Endothelial cell of hepatic sinusoid (primary cell): ENCODE results near the gene MEAF6.
"Not testable (repeated sequence)": the region's sequence is repeated elsewhere in the genome, so short reads cannot be mapped to it uniquely, and the experiment has no call there.

ENCODE experiments used
- in situ Hi-C: cut with HindIII; loops from 2 replicates; pipeline ENCODE4 v1.10.0; 2017; ENCODE audit warnings: low sequenced_read_pairs

Gene MEAF6

DNA sequence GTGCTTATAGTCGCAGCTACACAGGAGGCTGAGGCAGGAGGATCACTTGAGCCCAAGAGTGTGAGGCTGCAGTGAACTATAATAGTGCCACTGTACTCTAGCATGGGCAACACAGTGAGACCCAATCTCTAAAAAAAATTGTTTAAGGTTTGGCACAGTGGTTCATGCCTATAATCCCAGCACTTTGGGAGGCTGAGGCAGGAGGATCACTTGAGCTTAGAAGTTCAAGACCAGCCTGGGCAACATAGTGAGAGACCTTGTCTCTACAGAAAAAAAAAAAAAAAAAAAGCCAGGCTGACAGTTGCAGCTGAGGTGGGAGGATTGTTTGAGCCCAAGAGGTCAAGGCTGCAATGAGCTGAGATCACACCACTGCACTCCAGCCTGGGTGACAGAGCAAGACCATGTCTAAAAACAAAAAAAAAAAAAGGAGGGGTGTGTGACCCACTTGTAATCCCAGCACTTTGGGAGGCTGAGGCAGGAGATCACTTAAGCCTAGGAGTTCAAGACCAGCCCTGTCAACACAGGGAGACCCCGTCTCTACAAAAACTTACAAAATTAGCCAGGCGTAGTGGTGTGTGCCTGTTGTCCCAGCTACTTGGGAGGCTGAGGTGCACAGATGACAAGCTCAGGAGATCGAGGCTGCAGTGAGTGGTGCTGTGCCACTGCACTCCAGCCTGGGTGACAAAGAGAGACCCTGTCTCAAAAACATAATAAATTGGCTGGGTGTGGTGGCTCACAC is 18.0 kb upstream of the MEAF6 start:
- in situ Hi-C loops = not testable (repeated sequence)

GRCh38 chr1:37529888-37530287 is 15.3 kb upstream of the MEAF6 start:
- in situ Hi-C loops = not testable (repeated sequence)

- in situ Hi-C loops = no loop called here
These were observed 5.0 kb upstream of the MEAF6 start for GRCh38 chr1:37519613-37520012.

GRCh38 chr1:37518929-37519328 is 4.4 kb upstream of the MEAF6 start:
- in situ Hi-C loops = not testable (repeated sequence)

DNA sequence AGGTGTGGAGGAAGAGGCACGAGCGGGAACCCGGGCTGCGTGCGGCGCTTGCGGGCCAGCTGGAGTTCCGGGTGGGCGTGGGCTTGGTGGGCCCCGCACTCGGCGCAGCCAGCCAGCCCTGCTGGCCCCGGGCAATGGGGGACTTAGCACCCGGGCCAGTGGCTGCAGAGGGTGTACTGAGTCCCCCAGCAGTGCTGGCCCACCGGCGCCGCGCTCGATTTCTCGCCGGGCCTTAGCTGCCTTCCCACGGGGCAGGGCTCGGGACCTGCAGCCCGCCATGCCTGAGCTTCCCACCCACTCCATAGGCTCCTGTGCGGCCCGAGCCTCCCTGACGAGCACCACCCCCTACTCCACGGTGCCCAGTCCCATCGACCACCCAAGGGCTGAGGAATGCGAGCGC is 3.7 kb upstream of the MEAF6 start:
- in situ Hi-C loops = not testable (repeated sequence)

- in situ Hi-C loops = no loop called here
These were observed 3.0 kb upstream of the MEAF6 start for GRCh38 chr1:37517569-37517968.

DNA sequence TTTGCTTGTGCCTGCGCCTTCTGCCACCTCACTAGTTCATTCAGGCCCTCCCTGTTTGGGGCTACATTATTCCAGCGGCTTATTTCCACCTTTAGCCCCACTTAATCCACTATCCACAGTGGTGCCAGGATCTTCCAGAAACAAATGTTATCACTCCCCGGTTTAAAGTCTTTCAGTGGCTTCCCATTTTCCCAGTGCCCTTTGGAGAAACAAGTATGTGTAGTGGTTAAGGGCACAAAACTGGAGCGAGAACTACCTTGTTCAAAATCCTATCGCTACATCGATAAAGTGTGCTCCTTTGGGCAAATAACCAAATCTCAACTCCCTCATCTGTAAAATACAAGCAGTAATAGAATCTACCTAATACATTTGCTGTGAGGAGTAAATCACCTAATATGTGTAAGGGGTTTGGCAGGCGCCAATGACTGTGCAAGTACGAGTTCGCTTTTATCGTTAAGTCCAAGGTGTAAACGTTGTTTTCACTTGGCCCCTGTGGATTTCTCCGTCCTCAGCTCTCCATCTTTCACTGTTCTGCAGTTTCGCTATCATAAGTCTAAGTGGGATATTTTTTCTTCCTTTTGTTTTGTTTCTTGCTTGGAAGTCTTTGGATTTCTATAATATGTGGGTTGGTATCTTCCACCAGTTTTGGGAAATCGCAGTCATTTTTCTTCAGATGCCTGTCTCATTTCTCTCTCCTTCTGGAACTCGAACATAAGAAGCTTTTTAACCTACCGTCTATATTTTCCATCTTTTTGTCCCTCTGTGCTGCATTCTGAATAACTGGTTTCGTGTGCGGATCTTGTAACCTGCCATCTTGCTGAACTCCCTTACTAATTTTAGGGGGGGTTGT is 844 bp upstream of the MEAF6 start:
- in situ Hi-C loops = no loop called here

DNA sequence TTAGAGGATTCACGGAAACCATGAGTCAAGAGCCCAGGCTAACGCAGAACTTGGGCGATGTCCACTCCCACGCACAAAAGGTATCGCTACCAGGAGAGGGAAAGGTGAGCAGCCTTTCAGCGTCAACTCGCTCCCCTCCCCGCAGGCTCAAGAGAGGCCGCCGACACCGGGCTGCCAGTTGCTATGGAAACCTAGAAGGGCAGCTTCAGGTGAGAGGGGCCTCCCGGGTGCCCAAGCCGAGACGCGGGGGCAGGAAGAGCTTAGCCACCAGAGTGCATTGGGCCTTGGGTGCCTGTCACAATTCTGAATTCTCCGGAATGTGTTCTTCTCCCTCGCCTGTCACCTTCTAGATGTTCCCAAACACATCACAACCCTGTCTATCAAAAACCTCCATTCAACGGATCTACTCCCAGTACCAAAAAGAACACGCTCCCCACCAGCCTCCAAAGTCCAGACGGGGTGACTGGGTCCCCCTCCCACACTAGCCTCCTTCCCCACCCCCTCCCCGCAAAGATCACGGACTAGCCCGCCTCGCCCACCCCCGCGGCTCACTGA is 694 bp downstream of the MEAF6 start:
- in situ Hi-C loops = no loop called here

- in situ Hi-C loops = no loop called here
These were observed 5.4 kb downstream of the MEAF6 start for GRCh38 chr1:37509181-37509580.

DNA sequence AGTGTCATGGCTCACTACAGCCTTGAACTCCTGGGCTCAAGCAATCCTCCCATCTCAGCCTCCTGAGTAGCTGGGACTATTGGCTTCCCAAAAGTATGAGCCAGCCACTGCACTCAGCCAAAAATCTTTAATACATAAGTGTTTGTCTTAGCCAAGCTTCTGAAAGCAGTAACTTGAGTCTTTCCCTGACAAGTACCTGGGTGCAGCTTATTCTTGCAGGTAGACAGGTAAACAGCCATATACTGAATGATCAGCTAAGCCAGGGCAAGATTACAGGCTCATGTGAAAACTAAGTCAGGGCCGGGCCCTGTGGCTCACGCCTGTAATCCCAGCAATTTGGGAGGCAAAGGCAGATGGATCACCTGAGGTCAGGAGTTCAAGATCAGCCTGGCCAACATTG is 7.8 kb downstream of the MEAF6 start:
- in situ Hi-C loops = no loop called here

DNA sequence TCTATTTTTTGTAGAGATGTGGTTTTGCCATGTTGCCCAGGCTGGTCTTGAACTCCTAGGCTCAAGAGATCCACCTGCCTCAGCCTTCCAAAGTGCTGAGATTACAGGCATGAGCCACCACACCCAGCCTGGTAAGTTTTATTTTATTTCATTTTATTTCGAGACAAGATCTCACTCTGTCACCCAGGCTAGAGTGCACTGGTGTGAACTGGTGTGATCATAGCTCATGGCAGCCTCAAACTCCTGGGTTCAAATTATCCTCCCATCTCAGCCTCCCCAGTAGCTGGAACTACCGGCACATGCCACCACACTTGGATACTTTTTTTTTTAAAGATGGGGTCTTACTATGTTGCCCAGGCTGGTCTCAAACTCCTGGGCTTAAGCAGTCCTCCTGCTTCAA is 11.8 kb downstream of the MEAF6 start:
- in situ Hi-C loops = not testable (repeated sequence)

- in situ Hi-C loops = no loop called here
These were observed 12.5 kb downstream of the MEAF6 start for GRCh38 chr1:37502104-37502503.

DNA sequence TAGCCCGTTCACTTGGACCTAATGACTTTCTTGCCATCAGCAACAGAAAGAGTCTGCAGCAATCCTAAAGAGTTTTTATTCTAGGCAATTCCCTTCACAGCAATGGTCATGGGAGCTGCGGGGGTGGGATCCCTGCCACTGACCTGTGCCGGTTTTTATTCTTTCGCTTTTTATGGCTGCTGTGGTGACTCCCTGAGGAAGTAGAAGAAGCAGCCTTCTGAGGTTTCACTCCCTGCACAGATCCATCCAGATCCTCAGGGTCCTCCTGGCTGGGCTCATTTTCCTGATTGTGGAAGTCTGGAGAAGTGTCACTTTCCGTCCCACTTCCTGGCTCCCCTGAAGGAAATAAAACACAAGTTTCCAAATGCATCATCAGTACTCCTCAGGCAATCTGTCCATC is 12.9 kb downstream of the MEAF6 start:
- in situ Hi-C loops = no loop called here

- in situ Hi-C loops = loop anchor here (5.0 kb wide), 3 partner anchors 57 to 98 kb away; partner anchors contain the start of genes DNALI1 and GNL2
These were observed 15.5 kb downstream of the MEAF6 start for GRCh38 chr1:37498872-37499617.

DNA sequence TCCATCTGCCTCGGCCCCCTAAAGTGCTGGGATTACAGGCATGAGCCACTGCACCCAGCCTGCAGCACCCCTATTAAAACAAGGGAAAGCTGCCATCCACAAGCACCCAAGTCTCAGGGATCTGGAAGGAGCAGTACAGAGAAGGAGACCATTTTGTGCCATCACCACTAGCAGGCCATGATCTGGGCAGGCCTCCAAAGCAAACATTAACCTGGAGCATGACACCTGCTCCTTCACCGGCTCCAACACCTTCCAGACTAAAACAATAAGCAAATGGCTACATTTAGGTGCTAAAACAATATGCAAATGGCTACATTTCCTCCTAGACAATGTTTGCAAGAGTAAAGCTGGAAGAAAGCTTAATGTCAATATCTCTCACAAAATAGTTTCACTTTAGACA is 16.7 kb downstream of the MEAF6 start:
- in situ Hi-C loops = loop anchor here (5.0 kb wide), 3 partner anchors 56 to 99 kb away; partner anchors contain the start of genes DNALI1 and GNL2

- in situ Hi-C loops = loop anchor here (5.0 kb wide), 3 partner anchors 54 to 101 kb away; partner anchors contain the start of genes DNALI1 and GNL2
These were observed 18.7 kb downstream of the MEAF6 start for GRCh38 chr1:37495875-37496274.

- in situ Hi-C loops = no loop called here
These were observed 21.0 kb downstream of the MEAF6 start for GRCh38 chr1:37493336-37494098.

DNA sequence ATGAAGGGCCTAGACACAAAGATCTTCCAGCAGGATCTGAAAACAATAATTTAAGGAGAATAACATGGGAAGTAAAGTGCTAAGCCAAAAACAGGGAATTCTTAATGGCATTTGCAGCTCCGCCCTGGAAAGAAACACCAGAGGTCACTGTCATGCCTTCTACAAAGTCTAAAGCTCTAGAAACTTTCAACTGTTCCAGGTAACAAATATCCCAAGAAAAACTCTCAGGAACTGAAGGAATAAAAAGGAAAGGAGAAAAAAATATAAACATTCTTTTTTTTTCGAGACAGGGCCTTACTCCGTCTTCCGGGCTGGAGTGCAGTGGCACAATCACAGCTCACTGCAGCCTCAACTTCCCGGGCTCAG is 27.0 kb downstream of the MEAF6 start:
- in situ Hi-C loops = no loop called here

DNA sequence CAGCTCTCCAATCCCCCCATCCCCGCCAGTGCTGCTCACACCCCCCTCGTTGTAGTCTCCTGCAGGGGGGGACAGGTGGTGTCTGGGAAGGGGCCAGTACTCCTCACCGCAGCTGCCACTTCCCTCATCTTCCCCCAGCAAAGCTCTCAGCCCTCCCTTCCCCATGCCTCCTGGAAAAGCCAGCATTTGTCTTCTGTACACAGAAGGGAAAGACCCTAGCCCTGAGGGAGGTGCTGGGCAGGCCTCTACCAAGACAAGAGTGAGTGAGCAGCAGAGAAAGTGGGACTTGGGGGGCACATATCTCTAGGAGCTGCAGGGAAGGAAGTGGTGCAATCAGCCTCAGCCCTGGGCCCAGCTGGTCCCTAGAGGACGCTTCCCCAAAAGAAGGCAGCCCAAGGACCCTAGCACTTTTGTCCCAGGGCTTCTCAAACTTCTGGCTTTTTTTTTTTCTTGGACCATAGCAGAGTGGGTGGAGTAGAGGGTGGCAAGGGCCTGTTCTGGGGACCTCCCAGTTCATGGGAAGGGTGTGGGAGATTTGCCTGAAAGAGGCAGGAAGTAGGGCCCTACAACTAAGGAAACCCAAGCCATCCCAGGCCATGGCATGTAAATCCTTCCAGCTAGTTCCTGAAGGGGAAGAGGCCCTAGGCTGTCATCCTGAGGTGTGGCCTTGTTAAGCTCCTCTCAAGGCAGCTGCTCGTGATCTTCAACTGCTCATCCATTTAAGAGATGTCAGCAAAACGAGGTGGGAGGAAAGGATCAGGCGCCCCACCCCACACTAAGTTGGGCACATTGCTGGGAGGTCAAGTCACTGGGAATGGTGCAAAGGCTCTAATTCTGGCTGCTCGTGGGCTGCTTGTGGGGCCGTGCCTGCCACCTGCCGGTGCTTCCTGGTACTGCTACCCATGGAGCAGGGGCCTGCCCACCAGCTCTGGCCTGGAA is 27.6 kb downstream of the MEAF6 start:
- in situ Hi-C loops = no loop called here
